Thyroid gland (tissue), 4 donors: ENCODE results near the gene NPR1. TPM values are rescaled to one million over a fixed set of nuclear protein-coding genes. Genes with fewer than 3 reads are reported as not detected.

Experiments used
- DNase-seq, 2 donors: peaks; one replicate each; pipeline ENCODE4 v3.0.0-alpha.2; 2019
- H3K27ac ChIP-seq, 3 donors: fragments of 200-600 bp; sonication (generic); 1 replicate in 2 of 3; 2 replicates in 1 of 3; pipeline ENCODE4 v1.5.1; 2016 to 2019; ENCODE audit warnings: mild to moderate bottlenecking in 1 of 3, moderate library complexity in 1 of 3
- H3K27me3 ChIP-seq: fragments of 200-600 bp; sonication (generic); one replicate; pipeline ENCODE4 v1.5.1; 2019
- H3K36me3 ChIP-seq, 2 donors: fragments of 200-600 bp; sonication (generic); one replicate each; pipeline ENCODE4 v1.5.1; 2016 to 2019
- H3K4me1 ChIP-seq, 2 donors: fragments of 200-600 bp; sonication (generic); one replicate each; pipeline ENCODE4 v1.5.1; 2017 to 2019
- H3K4me3 ChIP-seq, 3 donors: fragments of 200-600 bp; sonication (generic); replicated peaks in 1 of 3; 1 replicate in 2 of 3; 2 replicates in 1 of 3; pipeline ENCODE4 v1.5.1; 2016; ENCODE audit warnings: mild to moderate bottlenecking in 1 of 3
- H3K9me3 ChIP-seq: fragments of 200-600 bp; sonication (generic); one replicate; pipeline ENCODE4 v1.5.1; 2017
- POLR2A ChIP-seq, 2 donors: fragments of 450-650 bp; IDR thresholded peaks; one replicate each; pipeline ENCODE4 v1.6.1; 2017; ENCODE audit warnings: antibody characterized with exemption in 2 of 2, mild to moderate bottlenecking in 2 of 2, moderate library complexity in 1 of 2
- WGBS, 2 donors: methylation state at CpG; one replicate each; pipeline ENCODE4 v1.1.5; 2017; 5-methylcytosine and 5-hydroxymethylcytosine counted together
- intact Hi-C: fragments of 100-400 bp; cut with DNase I; formaldehyde crosslinking; loops from one replicate; pipeline ENCODE4 v1.15.1; 2023
- total RNA-seq, 4 donors: library from RNA; depleted of rRNA; stranded (reverse); fragments of >200 nt; gene quantifications; one replicate each; pipeline ENCODE4 v1.2.3, GENCODE V29; 2016
- TF ChIP-seq, protein P1 (sequence below), 6 experiments: fragments of 200-600 bp in 3 of 6; fragments of 450-650 bp in 3 of 6; sonication (generic) in 3 of 6; IDR thresholded peaks; one replicate each; pipeline ENCODE4 v1.5.1; 2016 to 2019; ENCODE audit warnings: antibody characterized with exemption in 6 of 6, mild to moderate bottlenecking in 2 of 6, inconsistent platforms in 1 of 6, moderate library complexity in 1 of 6

NPR1 gene
- total RNA-seq, 4 donors from 2014 or later = 20.9 to 35.1 (median 30.0) TPM

DNA sequence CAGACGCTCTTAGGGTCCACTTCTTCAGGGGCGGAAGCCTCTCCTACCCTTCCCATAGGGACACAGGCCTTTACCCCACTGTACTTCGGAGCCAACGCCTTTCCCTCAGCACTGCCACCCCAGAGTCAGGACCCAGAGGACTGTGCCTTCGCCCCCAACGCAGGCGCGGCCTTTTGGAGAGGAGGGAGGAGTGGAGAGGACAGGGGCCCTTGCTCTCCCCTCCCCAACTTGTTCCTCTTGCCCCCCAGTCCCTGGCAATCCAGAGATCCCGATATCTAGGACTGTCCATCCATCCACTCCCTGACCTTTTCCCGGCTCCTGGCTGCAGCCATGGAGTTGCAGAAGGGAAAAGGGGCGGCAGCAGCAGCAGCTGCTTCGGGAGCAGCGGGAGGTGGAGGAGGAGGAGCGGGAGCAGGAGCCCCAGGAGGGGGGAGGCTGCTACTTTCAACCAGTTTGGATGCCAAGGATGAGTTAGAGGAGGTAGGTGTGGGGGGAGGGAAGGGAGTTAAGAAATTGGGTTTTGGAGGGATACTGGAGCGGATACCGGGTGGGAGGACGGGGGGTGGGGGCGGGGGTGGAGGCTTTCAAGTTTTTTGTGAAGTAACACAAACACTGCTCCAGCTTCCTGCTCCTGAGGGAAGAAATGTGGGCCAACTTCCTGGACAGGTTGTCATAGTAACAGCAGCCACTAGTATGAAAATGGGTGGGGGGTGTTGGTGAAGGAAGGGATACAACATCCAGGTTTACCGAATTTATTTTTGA, 50.0 kb downstream of the NPR1 start:
- H3K4me1 ChIP-seq = peaks cover 21 to 27% of the 10 kb centered on the region in 2 donors
- 0 to 2% methylated on average over 13 to 19 of the region's 19 CpGs for WGBS, 2 donors
- DNase-seq = peak; percentile 47 to 51
- TF ChIP-seq, protein P1, sequence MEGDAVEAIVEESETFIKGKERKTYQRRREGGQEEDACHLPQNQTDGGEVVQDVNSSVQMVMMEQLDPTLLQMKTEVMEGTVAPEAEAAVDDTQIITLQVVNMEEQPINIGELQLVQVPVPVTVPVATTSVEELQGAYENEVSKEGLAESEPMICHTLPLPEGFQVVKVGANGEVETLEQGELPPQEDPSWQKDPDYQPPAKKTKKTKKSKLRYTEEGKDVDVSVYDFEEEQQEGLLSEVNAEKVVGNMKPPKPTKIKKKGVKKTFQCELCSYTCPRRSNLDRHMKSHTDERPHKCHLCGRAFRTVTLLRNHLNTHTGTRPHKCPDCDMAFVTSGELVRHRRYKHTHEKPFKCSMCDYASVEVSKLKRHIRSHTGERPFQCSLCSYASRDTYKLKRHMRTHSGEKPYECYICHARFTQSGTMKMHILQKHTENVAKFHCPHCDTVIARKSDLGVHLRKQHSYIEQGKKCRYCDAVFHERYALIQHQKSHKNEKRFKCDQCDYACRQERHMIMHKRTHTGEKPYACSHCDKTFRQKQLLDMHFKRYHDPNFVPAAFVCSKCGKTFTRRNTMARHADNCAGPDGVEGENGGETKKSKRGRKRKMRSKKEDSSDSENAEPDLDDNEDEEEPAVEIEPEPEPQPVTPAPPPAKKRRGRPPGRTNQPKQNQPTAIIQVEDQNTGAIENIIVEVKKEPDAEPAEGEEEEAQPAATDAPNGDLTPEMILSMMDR (IDR thresholded peaks at IDR 0.05) = no peak
- TF ChIP-seq POLR2A (IDR thresholded peaks at IDR 0.05) = no peak
- intact Hi-C loops = no loop called here
- no peaks in the 10 kb centered on the region for H3K9me3 ChIP-seq
- peak overlapping the region; percentile 80 to 99 (median 84) for H3K4me3 ChIP-seq
- H3K27ac ChIP-seq = peak overlapping the region; percentile 92 to 99 (median 99)
- H3K36me3 ChIP-seq = no peaks in the 10 kb centered on the region
- no peaks in the 10 kb centered on the region for H3K27me3 ChIP-seq

DNA sequence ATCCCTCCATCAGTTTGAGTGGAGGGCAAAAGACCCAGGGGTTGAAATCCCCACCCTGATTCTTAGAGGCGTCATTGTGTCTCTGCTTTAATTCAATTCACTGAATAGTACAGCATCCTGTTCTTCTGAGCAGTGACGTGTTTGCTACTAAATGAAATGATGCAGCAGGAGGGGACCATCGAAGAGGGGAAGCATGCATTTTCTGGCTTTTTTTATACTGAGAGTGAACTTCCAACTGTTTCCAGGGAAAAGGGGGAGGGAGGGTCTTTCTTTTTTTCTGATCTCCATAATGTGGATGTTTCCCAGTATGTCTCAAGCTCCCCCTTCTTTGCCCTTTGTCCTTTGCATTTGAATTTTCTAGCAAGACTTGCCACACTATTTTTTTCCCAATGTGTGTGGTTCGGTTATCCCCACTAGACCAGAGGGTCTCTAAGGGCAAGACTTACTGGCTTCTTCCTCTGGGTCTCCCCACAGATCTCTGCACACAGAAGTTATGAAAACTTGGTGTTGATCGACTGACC, 52.0 kb downstream of the NPR1 start:
- intact Hi-C loops = no loop called here
- no peak overlapping the region for H3K4me3 ChIP-seq
- TF ChIP-seq POLR2A (IDR thresholded peaks at IDR 0.05) = no peak
- TF ChIP-seq, protein P1 (IDR thresholded peaks at IDR 0.05) = no peak
- no peaks in the 10 kb centered on the region for H3K36me3 ChIP-seq
- no peaks in the 10 kb centered on the region for H3K9me3 ChIP-seq
- H3K27me3 ChIP-seq = no peaks in the 10 kb centered on the region
- peak overlapping the region in 1 of 3 donors; percentile 9 for H3K27ac ChIP-seq
- WGBS, 2 donors = 68 to 74% methylated on average over 5 of the region's 5 CpGs
- H3K4me1 ChIP-seq = peaks cover 33 to 48% of the 10 kb centered on the region in 2 donors
- no peak for DNase-seq

GRCh38 chr1:153733970-153734369, 55.5 kb downstream of the NPR1 start:
- DNase-seq = no peak
- 47 to 69% methylated on average over 1 of the region's 1 CpG for WGBS, 2 donors
- Histone ChIP-seq H3K4me1 (peaks cover 23 to 37% of the 10 kb centered on the region in 2 donors), H3K36me3 (no peaks in the 10 kb centered on the region), H3K4me3 (peak overlapping the region in 1 of 3 donors; percentile 0), H3K27me3 (no peaks in the 10 kb centered on the region), H3K27ac (peak overlapping the region; percentile 24 to 77 (median 61)), H3K9me3 (no peaks in the 10 kb centered on the region)
- intact Hi-C loops = no loop called here
- TF ChIP-seq POLR2A (IDR thresholded peaks at IDR 0.05) = no peak
- TF ChIP-seq, protein P1 (IDR thresholded peaks at IDR 0.05) = no peak

- no peak overlapping the region for H3K4me3 ChIP-seq
- peaks cover 0 to under 1% of the 10 kb centered on the region in 2 donors for H3K36me3 ChIP-seq
- peak overlapping the region; percentile 24 to 77 (median 61) for H3K27ac ChIP-seq
- DNase-seq = peak; percentile 61 to 65
- intact Hi-C loops = no loop called here
- TF ChIP-seq POLR2A (IDR thresholded peaks at IDR 0.05) = no peak
- TF ChIP-seq, protein P1 (IDR thresholded peaks at IDR 0.05) = no peak
- H3K4me1 ChIP-seq = peaks cover 18 to 31% of the 10 kb centered on the region in 2 donors
- no peaks in the 10 kb centered on the region for H3K27me3 ChIP-seq
- H3K9me3 ChIP-seq = no peaks in the 10 kb centered on the region
- WGBS, 2 donors = 39 to 50% methylated on average over 3 of the region's 3 CpGs
Observed at GRCh38 chr1:153734396-153735089, 56.1 kb downstream of the NPR1 start.

GRCh38 chr1:153735090-153735420, 56.6 kb downstream of the NPR1 start:
- intact Hi-C loops = no loop called here
- DNase-seq = no peak
- H3K4me3 ChIP-seq = no peak overlapping the region
- peaks cover 14 to 27% of the 10 kb centered on the region in 2 donors for H3K4me1 ChIP-seq
- H3K9me3 ChIP-seq = no peaks in the 10 kb centered on the region
- H3K27me3 ChIP-seq = no peaks in the 10 kb centered on the region
- TF ChIP-seq POLR2A (IDR thresholded peaks at IDR 0.05) = no peak
- TF ChIP-seq, protein P1 (IDR thresholded peaks at IDR 0.05) = no peak
- WGBS, 2 donors = 85 to 90% methylated on average over 3 of the region's 3 CpGs
- peak overlapping the region; percentile 24 to 77 (median 61) for H3K27ac ChIP-seq
- peaks cover 0 to 5% of the 10 kb centered on the region in 2 donors for H3K36me3 ChIP-seq
